Omental fat pad (tissue), 4 donors: ENCODE results near the gene PVRIG. TPM values are rescaled to one million over a fixed set of nuclear protein-coding genes. Genes with fewer than 3 reads are reported as not detected.
"Not testable (repeated sequence)": the region's sequence is repeated elsewhere in the genome, so short reads cannot be mapped to it uniquely, and the experiment has no call there.

Experiments
- ATAC-seq: fragments of 150-250 bp; one replicate; pipeline ENCODE4 v1.9.1; 2016; ENCODE audit warnings: mild to moderate bottlenecking, moderate library complexity; ENCODE audit not compliant: low FRiP score
- DNase-seq: peaks from one replicate; pipeline ENCODE4 v3.0.0-alpha.2; 2019; ENCODE audit warnings: low spot score
- total RNA-seq, 4 donors: library from RNA; depleted of rRNA; stranded (reverse); fragments of >200 nt; gene quantifications; one replicate each; pipeline ENCODE4 v1.1.0, GENCODE V29; 2016
- TF ChIP-seq, protein P1 (sequence below), 3 donors: fragments of 450-650 bp; IDR thresholded peaks; one replicate each; pipeline ENCODE4 v1.5.1; 2016 to 2017; ENCODE audit warnings: antibody characterized with exemption in 3 of 3, mild to moderate bottlenecking in 3 of 3, moderate library complexity in 2 of 3

Gene PVRIG
- total RNA-seq, 4 donors from 2014 or later, result 0.74 to 2.2 (median 1.1) TPM; not detected in 1

DNA sequence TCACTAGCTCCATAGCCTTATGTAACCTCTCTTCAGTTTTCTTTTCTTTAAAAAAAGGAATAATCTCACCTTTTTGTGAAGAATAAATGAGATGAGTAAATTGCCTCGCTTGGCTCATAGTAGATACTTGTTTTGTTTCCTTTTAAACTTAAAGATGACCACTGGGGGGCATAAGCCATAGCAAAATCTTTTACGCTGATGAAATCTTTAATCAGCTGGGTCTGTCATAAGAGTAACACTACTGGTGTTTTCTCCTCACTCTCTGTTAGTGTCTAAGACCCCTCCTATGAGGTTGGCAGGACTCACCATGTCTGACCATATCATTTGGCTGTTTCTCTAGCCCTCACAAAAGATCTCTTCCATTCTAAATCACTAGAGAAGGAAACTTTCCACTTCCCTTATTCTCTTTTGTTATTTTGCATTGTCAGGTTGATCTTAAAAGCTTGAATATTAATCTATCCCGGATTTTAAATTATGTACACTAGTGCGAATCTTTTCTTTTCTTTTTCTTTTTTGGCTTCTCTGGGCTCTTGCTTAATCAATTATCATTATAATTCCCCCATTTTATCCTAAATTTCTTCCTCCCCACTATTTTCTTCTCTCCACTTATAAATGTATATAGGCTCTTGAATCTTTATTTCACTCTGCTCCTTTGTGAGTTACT, 29.6 kb upstream of the PVRIG start:
- no peak for ATAC-seq
- no peak for DNase-seq
- TF ChIP-seq, protein P1, sequence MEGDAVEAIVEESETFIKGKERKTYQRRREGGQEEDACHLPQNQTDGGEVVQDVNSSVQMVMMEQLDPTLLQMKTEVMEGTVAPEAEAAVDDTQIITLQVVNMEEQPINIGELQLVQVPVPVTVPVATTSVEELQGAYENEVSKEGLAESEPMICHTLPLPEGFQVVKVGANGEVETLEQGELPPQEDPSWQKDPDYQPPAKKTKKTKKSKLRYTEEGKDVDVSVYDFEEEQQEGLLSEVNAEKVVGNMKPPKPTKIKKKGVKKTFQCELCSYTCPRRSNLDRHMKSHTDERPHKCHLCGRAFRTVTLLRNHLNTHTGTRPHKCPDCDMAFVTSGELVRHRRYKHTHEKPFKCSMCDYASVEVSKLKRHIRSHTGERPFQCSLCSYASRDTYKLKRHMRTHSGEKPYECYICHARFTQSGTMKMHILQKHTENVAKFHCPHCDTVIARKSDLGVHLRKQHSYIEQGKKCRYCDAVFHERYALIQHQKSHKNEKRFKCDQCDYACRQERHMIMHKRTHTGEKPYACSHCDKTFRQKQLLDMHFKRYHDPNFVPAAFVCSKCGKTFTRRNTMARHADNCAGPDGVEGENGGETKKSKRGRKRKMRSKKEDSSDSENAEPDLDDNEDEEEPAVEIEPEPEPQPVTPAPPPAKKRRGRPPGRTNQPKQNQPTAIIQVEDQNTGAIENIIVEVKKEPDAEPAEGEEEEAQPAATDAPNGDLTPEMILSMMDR (IDR thresholded peaks at IDR 0.05), result no peak

DNA sequence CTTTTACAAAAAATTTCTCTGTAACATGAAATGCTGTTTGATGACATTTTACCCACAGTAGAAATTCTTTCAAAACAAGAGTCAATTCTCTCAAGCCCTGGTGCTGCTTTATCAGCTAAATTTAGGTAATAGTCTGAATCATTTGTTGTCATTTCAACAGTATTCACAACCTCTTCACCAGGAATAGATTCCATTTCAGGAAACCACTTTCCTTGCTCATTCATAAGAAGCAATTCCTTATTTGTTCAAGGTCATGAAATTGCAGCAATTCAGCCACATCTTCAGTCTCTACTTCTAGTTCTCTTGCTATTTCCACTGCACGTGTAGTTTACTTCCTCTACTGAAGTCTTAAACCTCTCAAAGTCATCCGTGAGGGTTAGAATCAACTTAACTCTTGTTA, 28.0 kb upstream of the PVRIG start:
- DNase-seq, result no peak
- no peak for ATAC-seq

DNA sequence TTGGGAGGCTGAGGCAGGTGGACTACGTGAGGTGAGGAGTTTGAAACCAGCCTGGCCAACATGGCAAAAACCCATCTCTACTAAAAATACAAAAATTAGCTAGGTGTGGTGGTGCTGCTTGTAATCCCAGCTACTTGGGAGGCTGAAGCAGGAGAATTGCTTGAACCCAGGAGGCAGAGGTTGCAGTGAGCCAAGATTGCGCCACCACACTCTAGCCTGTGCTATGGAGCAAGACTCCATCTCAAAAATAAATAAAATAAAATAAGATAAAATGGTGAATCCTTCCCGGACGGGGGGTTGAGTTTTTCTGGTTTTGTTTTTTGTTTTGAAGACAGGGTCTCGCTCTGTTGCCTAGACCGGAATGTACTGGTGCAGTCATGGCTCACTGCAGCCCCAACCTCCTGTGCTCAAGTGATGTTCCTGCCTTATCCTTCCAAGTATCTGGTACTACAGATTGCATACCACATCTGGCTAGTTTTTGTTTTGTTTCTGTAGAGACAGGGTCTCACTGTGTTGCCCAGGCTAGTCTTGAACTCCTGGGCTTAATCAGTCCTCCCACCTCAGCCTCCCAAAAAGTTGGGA, 27.4 kb upstream of the PVRIG start:
- DNase-seq, ATAC-seq: not testable (repeated sequence)

More for the DNA sequence above, 28.0 kb upstream of the PVRIG start:
- TF ChIP-seq, protein P1 (IDR thresholded peaks at IDR 0.05), result no peak

DNA sequence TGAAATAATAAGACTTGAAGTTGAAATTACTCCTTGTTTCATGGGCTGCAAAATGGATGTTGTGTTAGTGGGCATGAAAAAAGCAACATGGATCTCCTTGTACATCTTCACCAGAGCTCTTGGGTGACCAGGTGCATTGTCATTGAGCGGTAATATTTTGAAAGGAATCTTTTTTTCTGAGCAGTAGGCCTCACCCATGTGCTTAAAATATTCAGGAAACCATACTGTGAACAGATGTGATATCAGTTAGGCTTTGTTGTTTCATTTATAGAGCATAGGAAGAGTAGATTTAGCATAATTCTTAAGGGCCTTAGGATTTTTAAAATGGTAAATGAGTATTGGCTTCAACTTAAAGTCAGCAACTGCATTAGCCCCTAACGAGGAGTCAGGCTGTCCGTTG, 26.8 kb upstream of the PVRIG start:
- no peak for DNase-seq
- TF ChIP-seq, protein P1 (IDR thresholded peaks at IDR 0.05), result no peak
- no peak for ATAC-seq

DNA sequence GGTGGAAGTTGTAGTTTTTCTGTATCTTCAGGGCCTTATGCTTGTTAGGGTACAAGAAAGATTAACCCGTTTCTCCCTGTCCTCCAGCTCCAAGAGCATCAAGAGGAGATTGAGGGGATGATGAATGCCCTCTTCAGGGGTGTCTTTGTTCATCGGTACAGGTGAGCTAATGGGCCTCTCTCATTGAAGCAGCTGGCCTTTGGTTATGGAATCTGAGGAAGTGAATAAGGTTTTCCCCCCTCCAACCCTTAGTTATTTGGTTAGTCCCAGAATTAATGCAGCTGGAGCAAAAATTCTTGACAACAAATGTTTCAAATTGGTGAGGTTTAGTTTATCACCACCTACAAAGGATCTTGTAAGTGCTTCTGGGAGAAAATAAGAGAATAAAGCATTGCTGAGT, 24.5 kb upstream of the PVRIG start:
- no peak for ATAC-seq
- TF ChIP-seq, protein P1 (IDR thresholded peaks at IDR 0.05), result no peak
- DNase-seq, result no peak

DNA sequence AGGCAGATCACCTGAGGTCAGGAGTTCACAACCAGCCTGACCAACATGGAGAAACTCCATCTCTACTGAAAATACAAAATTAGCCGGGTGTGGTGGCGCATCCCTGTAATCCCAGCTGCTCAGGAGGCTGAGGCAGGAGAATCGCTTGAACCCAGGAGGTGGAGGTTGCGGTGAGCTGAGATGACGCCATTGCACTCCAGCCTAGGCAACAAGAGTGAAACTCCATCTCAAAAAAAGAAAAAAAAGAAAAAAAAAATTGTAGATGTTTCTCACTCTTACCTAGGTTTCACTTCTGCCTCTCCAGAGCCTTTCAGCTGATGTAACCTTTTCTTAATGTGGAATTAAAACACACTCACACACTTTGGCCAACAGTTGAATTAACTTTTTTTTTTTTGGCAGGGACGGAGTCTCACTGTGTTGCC, 23.8 kb upstream of the PVRIG start:
- not testable (repeated sequence) for ATAC-seq, DNase-seq

DNA sequence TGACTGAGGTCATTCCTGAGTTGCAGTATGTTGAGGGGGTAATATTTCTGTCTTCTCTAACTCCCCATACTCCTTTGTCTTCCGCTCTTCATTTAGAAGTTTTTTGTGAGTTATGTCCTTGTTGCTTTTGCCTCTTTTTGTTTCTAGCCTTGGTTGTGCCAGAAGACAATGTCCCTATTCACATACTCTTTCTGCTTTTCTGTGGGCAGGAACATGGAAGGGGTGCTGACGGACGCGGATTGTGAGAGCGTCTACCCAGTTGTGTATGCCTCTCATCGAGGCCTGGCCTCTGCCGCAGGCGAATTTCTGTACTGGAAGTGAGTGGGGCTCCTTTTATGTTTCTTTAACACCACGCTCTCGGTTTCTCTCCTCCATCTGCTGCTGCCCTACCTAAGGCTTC, 21.5 kb upstream of the PVRIG start:
- TF ChIP-seq, protein P1 (IDR thresholded peaks at IDR 0.05), result no peak
- ATAC-seq, result no peak
- DNase-seq, result no peak

DNA sequence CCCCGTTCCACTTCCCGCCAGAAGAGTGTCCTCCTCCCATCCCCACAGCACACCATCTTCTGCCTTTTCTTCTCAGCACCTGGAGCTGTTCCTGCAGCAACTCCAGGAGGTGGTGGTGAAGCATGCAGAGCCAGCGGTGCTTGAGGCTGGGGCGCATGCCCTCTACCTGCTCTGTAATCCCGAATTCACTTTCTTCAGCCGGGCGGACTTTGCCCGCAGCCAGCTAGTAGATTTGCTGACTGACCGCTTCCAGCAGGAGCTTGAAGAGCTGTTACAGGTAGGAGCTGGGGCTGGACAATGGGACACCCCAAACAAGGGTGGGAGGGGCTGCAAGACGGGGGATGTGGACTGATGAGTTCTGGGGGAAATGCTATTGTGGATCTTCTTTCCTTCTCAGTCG, 19.1 kb upstream of the PVRIG start:
- TF ChIP-seq, protein P1 (IDR thresholded peaks at IDR 0.05), result no peak
- DNase-seq, result no peak
- ATAC-seq, result no peak
